IMR-90 (cell line): ENCODE results near the gene BROX. TPM values are rescaled to one million over a fixed set of nuclear protein-coding genes. Genes with fewer than 3 reads are reported as not detected.
A peak's percentile ranks its signal among the peaks of the same experiment; 100 is the strongest.

Experiments
- ATAC-seq: fragments of 200-7000 bp; cut with Tn5 transposase; 2 replicates; pipeline ENCODE4 v1.9.1; 2020; ENCODE audit warnings: low read depth, mild to moderate bottlenecking, moderate library complexity
- BruUV-seq: library from RNA; stranded (reverse); fragments of 400-500 nt; replicated peaks from 2 replicates; lab custom pipeline; 2021; lab: Mats Ljungman, UMichigan
- CTCF ChIA-PET: fragments of 300-600 bp; formaldehyde crosslinking; extraction: SDS; loops from one replicate; lab custom pipeline; 2021; ENCODE audit warnings: antibody characterized with exemption; lab: Yijun Ruan, JAX
- POLR2A ChIA-PET: fragments of 300-600 bp; sonication (Branson Sonifier 250); formaldehyde crosslinking; loops from one replicate; lab custom pipeline; 2022; ENCODE audit warnings: antibody characterized with exemption; ENCODE audit not compliant: unreplicated experiment; lab: Charles Lee
- DNase-seq: peaks from one replicate; pipeline ENCODE4 v3.0.0; 2013
- H2AFZ ChIP-seq: replicated peaks from 2 replicates; pipeline ENCODE3; 2013; ENCODE audit warnings: low read length, mild to moderate bottlenecking; ENCODE audit not compliant: poor library complexity
- H2AK5ac ChIP-seq: 2 replicates; pipeline ENCODE4 v1.6.1; 2013; ENCODE audit warnings: low read depth, low read length, inconsistent platforms
- H2AK9ac ChIP-seq: replicated peaks from 2 replicates; pipeline ENCODE3; 2013; ENCODE audit warnings: mild to moderate bottlenecking, low read depth, low read length, moderate library complexity; ENCODE audit not compliant: poor library complexity
- H2BK120ac ChIP-seq: 2 replicates; pipeline ENCODE4 v1.6.1; 2013; ENCODE audit warnings: low read depth, low read length, inconsistent platforms
- H2BK15ac ChIP-seq: 3 replicates; pipeline ENCODE4 v1.6.1; 2013; ENCODE audit warnings: low read depth, low read length, inconsistent platforms
- H2BK20ac ChIP-seq: 2 replicates; pipeline ENCODE4 v1.6.1; 2013; ENCODE audit warnings: low read depth, mild to moderate bottlenecking, inconsistent platforms, low read length, moderate library complexity
- H2BK5ac ChIP-seq: 2 replicates; pipeline ENCODE4 v1.6.1; 2013; ENCODE audit warnings: mild to moderate bottlenecking, low read depth, low read length, inconsistent platforms; ENCODE audit not compliant: poor library complexity, severe bottlenecking
- H3K14ac ChIP-seq: replicated peaks from 2 replicates; pipeline ENCODE4 v1.6.1; 2013; ENCODE audit warnings: low read depth, low read length, inconsistent platforms
- H3K18ac ChIP-seq: 2 replicates; pipeline ENCODE4 v1.6.1; 2013; ENCODE audit warnings: low read depth, low read length, control low read depth
- H3K23ac ChIP-seq: 2 replicates; pipeline ENCODE4 v1.6.1; 2013; ENCODE audit warnings: low read depth, low read length, inconsistent platforms
- H3K27ac ChIP-seq: 2 replicates; pipeline ENCODE4 v1.5.1; 2013; ENCODE audit warnings: mild to moderate bottlenecking, control low read depth, low read length; ENCODE audit not compliant: insufficient read depth
- H3K27me3 ChIP-seq: 2 replicates; pipeline ENCODE4 v1.6.1; 2013; ENCODE audit warnings: low read length; ENCODE audit not compliant: control insufficient read depth, insufficient read depth
- H3K36me3 ChIP-seq: 2 replicates; pipeline ENCODE4 v1.6.1; 2013; ENCODE audit warnings: low read length, mixed read lengths; ENCODE audit not compliant: control insufficient read depth, insufficient read depth
- H3K4ac ChIP-seq: 2 replicates; pipeline ENCODE4 v1.6.1; 2013; ENCODE audit warnings: low read depth, low read length, inconsistent platforms
- H3K4me1 ChIP-seq: 2 replicates; pipeline ENCODE4 v1.6.1; 2013; ENCODE audit warnings: low read length, mixed read lengths; ENCODE audit not compliant: control insufficient read depth, insufficient read depth
- H3K4me2 ChIP-seq: 2 replicates; pipeline ENCODE4 v1.6.1; 2013; ENCODE audit warnings: low read depth, mild to moderate bottlenecking, control low read depth, low read length, moderate library complexity
- H3K4me3 ChIP-seq: 2 replicates; pipeline ENCODE4 v1.5.1; 2013; ENCODE audit warnings: low read depth, mild to moderate bottlenecking, control low read depth, low read length, moderate library complexity; ENCODE audit not compliant: insufficient read depth
- H3K56ac ChIP-seq: 2 replicates; pipeline ENCODE4 v1.6.1; 2013; ENCODE audit warnings: low read length, inconsistent platforms; ENCODE audit not compliant: insufficient read depth; ENCODE audit errors: extremely low read depth
- H3K79me1 ChIP-seq, 2 experiments: 2 replicates each; pipeline ENCODE4 v1.6.1; 2013; ENCODE audit warnings: low read length in 2 of 2, inconsistent platforms in 1 of 2, low read depth in 1 of 2
- H3K9ac ChIP-seq: 2 replicates; pipeline ENCODE4 v1.6.1; 2013; ENCODE audit warnings: low read depth, low read length, control low read depth
- H3K9me1 ChIP-seq: 2 replicates; pipeline ENCODE4 v1.6.1; 2013; ENCODE audit warnings: low read length, inconsistent platforms; ENCODE audit not compliant: insufficient read depth
- H3K9me3 ChIP-seq: 2 replicates; pipeline ENCODE4 v1.6.1; 2013; ENCODE audit warnings: low read length; ENCODE audit not compliant: control insufficient read depth, insufficient read depth
- H4K20me1 ChIP-seq: 2 replicates; pipeline ENCODE4 v1.6.1; 2013; ENCODE audit warnings: low read length, inconsistent platforms; ENCODE audit not compliant: insufficient read depth
- H4K5ac ChIP-seq: 2 replicates; pipeline ENCODE4 v1.6.1; 2013; ENCODE audit warnings: mild to moderate bottlenecking, low read depth, low read length, control low read depth
- H4K8ac ChIP-seq, 2 experiments: 2 replicates each; pipeline ENCODE4 v1.6.1; 2013; ENCODE audit warnings: low read depth in 2 of 2, low read length in 2 of 2, control low read depth in 1 of 2, inconsistent platforms in 1 of 2
- H4K91ac ChIP-seq: 2 replicates; pipeline ENCODE4 v1.6.1; 2013; ENCODE audit warnings: low read depth, low read length, inconsistent platforms; ENCODE audit not compliant: insufficient read depth
- CEBPB ChIP-seq: IDR thresholded peaks from 2 replicates; pipeline ENCODE4 v1.6.1; 2012; ENCODE audit warnings: low read depth, low read length, improper control_type of control experiment
- FOS ChIP-seq: fragments of 150-350 bp; IDR thresholded peaks from 2 replicates; pipeline ENCODE4 v1.6.1; 2016; ENCODE audit warnings: low read depth, low read length
- MAZ ChIP-seq: IDR thresholded peaks from 2 replicates; pipeline ENCODE4 v1.6.1; 2012; ENCODE audit warnings: low read depth, mild to moderate bottlenecking, low read length, improper control_type of control experiment, moderate library complexity, borderline replicate concordance
- NFE2L2 ChIP-seq: fragments of 150-350 bp; IDR thresholded peaks from 2 replicates; pipeline ENCODE4 v1.6.1; 2016; ENCODE audit warnings: low read depth, mild to moderate bottlenecking, low read length
- POLR2A ChIP-seq: IDR thresholded peaks from 2 replicates; pipeline ENCODE4 v1.6.1; 2012; ENCODE audit warnings: mild to moderate bottlenecking, low read depth, low read length
- RCOR1 ChIP-seq: IDR thresholded peaks from 2 replicates; pipeline ENCODE4 v1.6.1; 2012; ENCODE audit warnings: mild to moderate bottlenecking, low read length, improper control_type of control experiment; ENCODE audit not compliant: insufficient replicate concordance
- SMC3 ChIP-seq: fragments of 150-350 bp; IDR thresholded peaks from 2 replicates; pipeline ENCODE4 v1.6.1; 2016; ENCODE audit warnings: low read depth, mild to moderate bottlenecking, antibody characterized with exemption, low read length, moderate library complexity
- WGBS, 2 experiments: methylation state at CpG; one replicate each; pipeline versions ENCODE4 v1.1.5 to v1.1.7; 2013; ENCODE audit warnings: missing lambda C conversion rate in 2 of 2; ENCODE audit not compliant: insufficient read length in 1 of 2; ENCODE audit errors: extremely low coverage in 2 of 2; 5-methylcytosine and 5-hydroxymethylcytosine counted together
- dilution Hi-C: fragments of 300-500 bp; cut with HindIII; formaldehyde crosslinking; loops from one replicate; pipeline ENCODE4 v1.14.3; 2018; ENCODE audit warnings: low sequenced_read_pairs; ENCODE audit not compliant: unreplicated experiment
- in situ Hi-C: fragments of 300-500 bp; cut with MboI; formaldehyde crosslinking; loops from 3 replicates; pipeline ENCODE4 v1.14.3; 2019; ENCODE audit warnings: low sequenced_read_pairs, inconsistent platforms, mixed read lengths
- intact Hi-C: fragments of 100-400 bp; cut with micrococcal nuclease; formaldehyde crosslinking; loops from 2 replicates; pipeline ENCODE4 v1.10.0; 2022
- polyA plus RNA-seq, 3 experiments: library from polyadenylated mRNA; depleted of rRNA; stranded (reverse); fragments of >200 nt; gene quantifications; 2 replicates each; pipeline ENCODE4 v1.2.3, GENCODE V29; 2012; ENCODE audit warnings: low replicate concordance in 1 of 3
- total RNA-seq: library from RNA; depleted of rRNA; stranded (reverse); fragments of >200 nt; gene quantifications from 2 replicates; pipeline ENCODE4 v1.2.3, GENCODE V29; 2012
- TF ChIP-seq, protein P1 (sequence below): fragments of 150-350 bp; IDR thresholded peaks from 2 replicates; pipeline ENCODE4 v1.6.1; 2017; ENCODE audit warnings: mild to moderate bottlenecking, antibody characterized with exemption, low read length, low read depth
- TF ChIP-seq, protein P2 (sequence below): conservative IDR thresholded peaks from 2 replicates; pipeline ENCODE4 v1.5.1; 2012; ENCODE audit warnings: mild to moderate bottlenecking, low read depth, low read length, improper control_type of control experiment
- TF ChIP-seq, protein P3 (sequence below): fragments of 150-350 bp; IDR thresholded peaks from 2 replicates; pipeline ENCODE4 v1.6.1; 2016; ENCODE audit warnings: low read depth, mild to moderate bottlenecking, low read length, moderate library complexity, borderline replicate concordance

BROX gene
- total and polyA plus RNA-seq, 2 of the 4 experiments (the other 2 are of a cell fraction) = 6.8 to 43.4 TPM

DNA sequence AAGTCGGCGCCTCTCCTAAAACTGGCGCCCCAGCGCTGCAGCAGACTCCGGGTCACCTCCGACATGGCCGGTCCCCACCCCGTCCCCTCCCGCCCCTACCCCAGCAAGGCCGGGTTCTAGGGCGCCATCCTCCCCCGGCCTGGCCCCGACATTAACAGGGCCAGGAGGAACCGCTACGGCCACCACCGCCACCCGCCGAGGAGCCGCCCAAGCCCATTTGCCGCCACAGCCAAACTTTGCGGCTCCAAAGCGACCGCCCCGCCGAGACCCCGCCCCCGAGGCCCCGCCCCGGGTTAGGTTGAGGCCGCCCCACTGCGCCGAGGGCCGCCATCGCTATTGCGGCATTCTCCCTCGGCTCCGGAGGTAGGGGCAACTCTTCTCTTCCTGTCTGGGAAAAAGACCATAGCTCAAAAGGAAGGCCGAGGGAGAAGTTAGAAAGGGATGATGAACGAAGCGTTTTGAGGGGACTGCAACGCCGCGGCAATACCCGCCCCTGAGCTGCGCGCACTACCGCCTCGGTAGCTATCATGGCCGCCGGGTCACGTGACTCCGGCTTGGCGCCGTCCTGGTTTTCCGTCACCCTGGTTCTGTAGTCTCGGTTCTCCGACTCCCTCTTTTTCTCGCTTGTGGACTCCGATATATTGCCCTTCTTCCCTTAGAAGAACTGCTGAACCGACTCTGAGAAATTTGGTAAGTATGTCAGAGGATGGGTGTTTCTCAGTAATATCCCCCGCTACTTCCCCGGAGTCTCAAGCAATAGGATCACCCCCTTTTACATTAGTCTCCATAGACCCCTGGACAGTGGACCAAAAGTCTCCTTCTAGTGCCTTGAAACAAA, at the start of gene BROX, which contains the start of gene AIDA (continued):
- TF ChIP-seq POLR2A = peak; percentile 52; the same call in 1 of the 2 replicates
- no peak for TF ChIP-seq RCOR1
- TF ChIP-seq FOS = 0 out of 2 replicates have a peak, but pooled peaks have one; percentile 7
- TF ChIP-seq, protein P1, sequence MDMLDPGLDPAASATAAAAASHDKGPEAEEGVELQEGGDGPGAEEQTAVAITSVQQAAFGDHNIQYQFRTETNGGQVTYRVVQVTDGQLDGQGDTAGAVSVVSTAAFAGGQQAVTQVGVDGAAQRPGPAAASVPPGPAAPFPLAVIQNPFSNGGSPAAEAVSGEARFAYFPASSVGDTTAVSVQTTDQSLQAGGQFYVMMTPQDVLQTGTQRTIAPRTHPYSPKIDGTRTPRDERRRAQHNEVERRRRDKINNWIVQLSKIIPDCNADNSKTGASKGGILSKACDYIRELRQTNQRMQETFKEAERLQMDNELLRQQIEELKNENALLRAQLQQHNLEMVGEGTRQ = peak; percentile 97

DNA sequence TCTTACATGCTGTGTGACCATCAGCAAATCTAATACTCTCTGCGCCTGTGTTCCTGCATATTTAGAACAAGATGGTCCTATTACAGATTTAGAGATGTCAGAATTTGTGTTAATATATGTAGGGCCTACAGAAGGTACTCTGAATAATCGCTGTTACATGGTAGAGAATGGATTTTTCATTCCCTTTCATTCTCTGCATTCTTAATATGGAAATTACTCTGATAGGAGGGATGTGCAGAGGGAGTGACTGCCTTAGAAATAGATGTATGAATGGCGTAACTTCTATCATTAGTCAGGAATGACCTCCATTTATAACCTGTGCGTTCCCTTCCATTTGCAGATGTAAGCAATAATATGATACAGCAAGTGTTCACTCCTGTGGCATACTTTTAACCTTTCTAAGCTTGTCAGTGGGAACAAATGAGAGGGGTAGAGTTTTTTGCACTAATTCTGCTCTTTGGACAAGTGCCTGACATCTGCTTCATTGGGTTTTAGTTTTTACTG, 48.9 kb upstream of the BROX start:
- Histone ChIP-seq H3K27ac (no peak overlapping the region), H3K4me3 (no peak overlapping the region), H4K91ac (no peak overlapping the region), H3K9ac (no peak overlapping the region), H2BK5ac (no peak overlapping the region), H2AK5ac (no peak overlapping the region), H3K9me1 (no peaks in the 10 kb centered on the region; the same call in none of the 2 replicates), H2BK15ac (no peak overlapping the region), H3K56ac (no peak overlapping the region), H3K36me3 (peaks cover 47% of the 10 kb centered on the region), H3K4me1 (peaks cover 10% of the 10 kb centered on the region), H3K18ac (no peak overlapping the region), H4K8ac (no peak overlapping the region), H3K4me2 (no peak overlapping the region), H2BK20ac (no peak overlapping the region), H3K9me3 (no peaks in the 10 kb centered on the region), H3K27me3 (no peaks in the 10 kb centered on the region), H2AK9ac (no peak overlapping the region), H4K5ac (no peak overlapping the region), H3K14ac (no peak overlapping the region), H3K23ac (no peak overlapping the region), H4K20me1 (peaks cover 3% of the 10 kb centered on the region; the same call in 1 of the 2 replicates), H2AFZ (no peak overlapping the region), H3K79me1 (peaks cover 12 to 13% of the 10 kb centered on the region in 2 experiments), H2BK120ac (no peak overlapping the region), H3K4ac (no peak overlapping the region)
- DNase-seq (no peak), ATAC-seq (no peak)
- CTCF ChIA-PET = no interaction called here
- BruUV-seq = no TSS peak
- WGBS, 2 experiments = no CpG with 5 or more reads among the region's 4 CpGs
- intact Hi-C loops = no loop called here
- dilution Hi-C loops = no loop called here
- in situ Hi-C loops = no loop called here
- POLR2A ChIA-PET = no interaction called here
- no peak for TF ChIP-seq NFE2L2
- TF ChIP-seq, protein P1 = no peak
- TF ChIP-seq SMC3 = no peak
- no peak for TF ChIP-seq MAZ
- TF ChIP-seq, protein P2, sequence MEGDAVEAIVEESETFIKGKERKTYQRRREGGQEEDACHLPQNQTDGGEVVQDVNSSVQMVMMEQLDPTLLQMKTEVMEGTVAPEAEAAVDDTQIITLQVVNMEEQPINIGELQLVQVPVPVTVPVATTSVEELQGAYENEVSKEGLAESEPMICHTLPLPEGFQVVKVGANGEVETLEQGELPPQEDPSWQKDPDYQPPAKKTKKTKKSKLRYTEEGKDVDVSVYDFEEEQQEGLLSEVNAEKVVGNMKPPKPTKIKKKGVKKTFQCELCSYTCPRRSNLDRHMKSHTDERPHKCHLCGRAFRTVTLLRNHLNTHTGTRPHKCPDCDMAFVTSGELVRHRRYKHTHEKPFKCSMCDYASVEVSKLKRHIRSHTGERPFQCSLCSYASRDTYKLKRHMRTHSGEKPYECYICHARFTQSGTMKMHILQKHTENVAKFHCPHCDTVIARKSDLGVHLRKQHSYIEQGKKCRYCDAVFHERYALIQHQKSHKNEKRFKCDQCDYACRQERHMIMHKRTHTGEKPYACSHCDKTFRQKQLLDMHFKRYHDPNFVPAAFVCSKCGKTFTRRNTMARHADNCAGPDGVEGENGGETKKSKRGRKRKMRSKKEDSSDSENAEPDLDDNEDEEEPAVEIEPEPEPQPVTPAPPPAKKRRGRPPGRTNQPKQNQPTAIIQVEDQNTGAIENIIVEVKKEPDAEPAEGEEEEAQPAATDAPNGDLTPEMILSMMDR = no peak
- TF ChIP-seq, protein P3, sequence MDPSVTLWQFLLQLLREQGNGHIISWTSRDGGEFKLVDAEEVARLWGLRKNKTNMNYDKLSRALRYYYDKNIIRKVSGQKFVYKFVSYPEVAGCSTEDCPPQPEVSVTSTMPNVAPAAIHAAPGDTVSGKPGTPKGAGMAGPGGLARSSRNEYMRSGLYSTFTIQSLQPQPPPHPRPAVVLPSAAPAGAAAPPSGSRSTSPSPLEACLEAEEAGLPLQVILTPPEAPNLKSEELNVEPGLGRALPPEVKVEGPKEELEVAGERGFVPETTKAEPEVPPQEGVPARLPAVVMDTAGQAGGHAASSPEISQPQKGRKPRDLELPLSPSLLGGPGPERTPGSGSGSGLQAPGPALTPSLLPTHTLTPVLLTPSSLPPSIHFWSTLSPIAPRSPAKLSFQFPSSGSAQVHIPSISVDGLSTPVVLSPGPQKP = no peak
- TF ChIP-seq CEBPB = no peak
